Measurements from ENCODE around the gene DIPK1B.

DIPK1B gene

GRCh38 chr9:136725612-136726011 is 13.2 kb downstream of the DIPK1B start:
- TF ChIP-seq ZFX (IDR thresholded peaks at IDR 0.05) (no peak), CTCF (conservative IDR thresholded peaks at IDR 0.05) (no peak)
- H3K27ac ChIP-seq: peak overlapping the region; percentile 97

GRCh38 chr9:136726118-136726517 is 13.7 kb downstream of the DIPK1B start:
- H3K27ac ChIP-seq: peak overlapping the region; percentile 97
- no peak for TF ChIP-seq ZFX (IDR thresholded peaks at IDR 0.05)
- TF ChIP-seq CTCF (conservative IDR thresholded peaks at IDR 0.05): no peak

- TF ChIP-seq CTCF (conservative IDR thresholded peaks at IDR 0.05): peak; percentile 78
- TF ChIP-seq ZFX (IDR thresholded peaks at IDR 0.05): no peak
- peak overlapping the region; percentile 97 for H3K27ac ChIP-seq
Measured at GRCh38 chr9:136726631-136727191, 14.3 kb downstream of the DIPK1B start.

- H3K27ac ChIP-seq: peak overlapping the region; percentile 97
- TF ChIP-seq CTCF (conservative IDR thresholded peaks at IDR 0.05) (peak; percentile 98), ZFX (IDR thresholded peaks at IDR 0.05) (no peak; the same call in 1 of the 2 replicates)
Measured at GRCh38 chr9:136728080-136728547, 15.7 kb downstream of the DIPK1B start.

- H3K27ac ChIP-seq: peak overlapping the region; percentile 97
- TF ChIP-seq CTCF (conservative IDR thresholded peaks at IDR 0.05): no peak
- TF ChIP-seq ZFX (IDR thresholded peaks at IDR 0.05): peak; percentile 75; the same call in 1 of the 2 replicates
Measured at GRCh38 chr9:136728548-136729123, 16.3 kb downstream of the DIPK1B start.

- peak overlapping the region; percentile 97 for H3K27ac ChIP-seq
- TF ChIP-seq ZFX (IDR thresholded peaks at IDR 0.05): no peak
- no peak for TF ChIP-seq CTCF (conservative IDR thresholded peaks at IDR 0.05)
Measured at GRCh38 chr9:136729144-136729543, 16.8 kb downstream of the DIPK1B start.

- H3K27ac ChIP-seq: no peak overlapping the region
- TF ChIP-seq CTCF (conservative IDR thresholded peaks at IDR 0.05) (no peak), ZFX (IDR thresholded peaks at IDR 0.05) (no peak)
Measured at GRCh38 chr9:136729926-136730325, 17.6 kb downstream of the DIPK1B start.
